ENCODE measurements around the gene ABCA13.

- TF ChIP-seq CTCF (IDR thresholded peaks at IDR 0.05; ENCODE audit: insufficient read depth, low read length) (peak; percentile 40), REST (IDR thresholded peaks at IDR 0.05; ENCODE audit: insufficient replicate concordance, low read depth) (no peak), POLR2AphosphoS5 (IDR thresholded peaks at IDR 0.05; ENCODE audit: low read depth) (no peak), GABPA (IDR thresholded peaks at IDR 0.05; ENCODE audit: low read depth) (no peak), SPI1 (IDR thresholded peaks at IDR 0.05; ENCODE audit: borderline replicate concordance, low read depth) (no peak)
Measured at GRCh38 chr7:48154792-48155413, 16.4 kb upstream of the ABCA13 start.
